ENCODE results near the gene ARL2BP.
"Not testable (repeated sequence)": the region's sequence is repeated elsewhere in the genome, so short reads cannot be mapped to it uniquely, and the experiment has no call there.

The ARL2BP gene

GRCh38 chr16:57244767-57245471, at the start of gene ARL2BP:
Gene ARL2BP, plus strand, starts transcription at chr16:57245259. Its CDS starts 109 bp downstream, at chr16:57245368.
- peak; percentile 88 for DNase-seq

- DNase-seq: no peak
These were observed 48.8 kb upstream of the ARL2BP start for GRCh38 chr16:57196286-57196685.

GRCh38 chr16:57196753-57197152, 48.3 kb upstream of the ARL2BP start:
- DNase-seq: no peak

GRCh38 chr16:57200321-57200720, 44.7 kb upstream of the ARL2BP start:
- not testable (repeated sequence) for DNase-seq

GRCh38 chr16:57200926-57201325, 44.1 kb upstream of the ARL2BP start:
- DNase-seq: not testable (repeated sequence)

- DNase-seq: no peak
These were observed 42.8 kb upstream of the ARL2BP start for GRCh38 chr16:57202095-57202886.

- DNase-seq: no peak
These were observed 41.6 kb upstream of the ARL2BP start for GRCh38 chr16:57203451-57203850.

- no peak for DNase-seq
These were observed 40.4 kb upstream of the ARL2BP start for GRCh38 chr16:57204675-57205074.

GRCh38 chr16:57208926-57209325, 36.1 kb upstream of the ARL2BP start:
- DNase-seq: no peak

GRCh38 chr16:57209780-57210179, 35.3 kb upstream of the ARL2BP start:
- no peak for DNase-seq

- no peak for DNase-seq
These were observed 31.6 kb upstream of the ARL2BP start for GRCh38 chr16:57213462-57213861.

- no peak for DNase-seq
These were observed 28.1 kb upstream of the ARL2BP start for GRCh38 chr16:57216968-57217367.

- no peak for DNase-seq
These were observed 22.0 kb upstream of the ARL2BP start for GRCh38 chr16:57223057-57223456.

- DNase-seq: no peak
These were observed 20.3 kb upstream of the ARL2BP start for GRCh38 chr16:57224651-57225335.

GRCh38 chr16:57225978-57226377, 19.1 kb upstream of the ARL2BP start:
- DNase-seq: no peak

GRCh38 chr16:57226701-57227621, 18.1 kb upstream of the ARL2BP start:
- no peak for DNase-seq

GRCh38 chr16:57229079-57229478, 16.0 kb upstream of the ARL2BP start:
- DNase-seq: no peak

GRCh38 chr16:57231821-57232350, 13.2 kb upstream of the ARL2BP start:
- DNase-seq: no peak

- DNase-seq: no peak
These were observed 10.9 kb upstream of the ARL2BP start for GRCh38 chr16:57233944-57234706.

- no peak for DNase-seq
These were observed 10.4 kb upstream of the ARL2BP start for GRCh38 chr16:57234707-57235092.
